ENCODE measurements around the gene MAML2. TPM values are rescaled to one million over a fixed set of nuclear protein-coding genes. Genes with fewer than 3 reads are reported as not detected.

The MAML2 gene
- total RNA-seq, 1 donor from 2014 or later, result 5.2 TPM

- no peak overlapping the region for H3K4me3 ChIP-seq (ENCODE audit: low read length in 3 of 3)
- no peak overlapping the region for H3K27ac ChIP-seq (ENCODE audit: low read depth, low read length)
- H3K27me3 ChIP-seq (ENCODE audit: control insufficient read depth in 3 of 3, insufficient read depth in 3 of 3, low read length in 3 of 3), result no peaks in the 10 kb centered on the region
- no peaks in the 10 kb centered on the region for H3K36me3 ChIP-seq (ENCODE audit: control insufficient read depth in 3 of 3, insufficient read depth in 3 of 3, low read length in 3 of 3)
- H3K9me3 ChIP-seq (ENCODE audit: control insufficient read depth in 3 of 3, low read length in 3 of 3), result no peaks in the 10 kb centered on the region
- no peak overlapping the region for H3K9ac ChIP-seq (ENCODE audit: low read depth in 1 of 3, low read length in 3 of 3)
- peaks cover 4 to 9% (median 6%) of the 10 kb centered on the region in 3 donors for H3K4me1 ChIP-seq (ENCODE audit: control insufficient read depth in 3 of 3, insufficient read depth in 3 of 3, low read length in 3 of 3)
These were observed 307.3 kb downstream of the MAML2 start for GRCh38 chr11:96035740-96036078.

GRCh38 chr11:96035031-96035739 lies 307.8 kb downstream of the MAML2 start:
- Histone ChIP-seq H3K4me3 (ENCODE audit: low read length in 3 of 3) (no peak overlapping the region), H3K27me3 (ENCODE audit: control insufficient read depth in 3 of 3, insufficient read depth in 3 of 3, low read length in 3 of 3) (no peaks in the 10 kb centered on the region), H3K4me1 (ENCODE audit: control insufficient read depth in 3 of 3, insufficient read depth in 3 of 3, low read length in 3 of 3) (peaks cover 4 to 9% (median 6%) of the 10 kb centered on the region in 3 donors), H3K36me3 (ENCODE audit: control insufficient read depth in 3 of 3, insufficient read depth in 3 of 3, low read length in 3 of 3) (no peaks in the 10 kb centered on the region), H3K9me3 (ENCODE audit: control insufficient read depth in 3 of 3, low read length in 3 of 3) (no peaks in the 10 kb centered on the region), H3K27ac (ENCODE audit: low read depth, low read length) (no peak overlapping the region), H3K9ac (ENCODE audit: low read depth in 1 of 3, low read length in 3 of 3) (no peak overlapping the region)

GRCh38 chr11:96033599-96033998 lies 309.4 kb downstream of the MAML2 start:
- H3K27ac ChIP-seq (ENCODE audit: low read depth, low read length), result no peak overlapping the region

GRCh38 chr11:96033095-96033494 lies 309.9 kb downstream of the MAML2 start:
- Histone ChIP-seq H3K36me3 (ENCODE audit: control insufficient read depth in 3 of 3, insufficient read depth in 3 of 3, low read length in 3 of 3) (no peaks in the 10 kb centered on the region), H3K9me3 (ENCODE audit: control insufficient read depth in 3 of 3, low read length in 3 of 3) (no peaks in the 10 kb centered on the region)

More at GRCh38 chr11:96033599-96033998, 309.4 kb downstream of the MAML2 start:
- no peak overlapping the region for H3K4me3 ChIP-seq (ENCODE audit: low read length in 3 of 3)
- no peaks in the 10 kb centered on the region for H3K36me3 ChIP-seq (ENCODE audit: control insufficient read depth in 3 of 3, insufficient read depth in 3 of 3, low read length in 3 of 3)
- H3K9ac ChIP-seq (ENCODE audit: low read depth in 1 of 3, low read length in 3 of 3), result no peak overlapping the region
- no peaks in the 10 kb centered on the region for H3K9me3 ChIP-seq (ENCODE audit: control insufficient read depth in 3 of 3, low read length in 3 of 3)
- H3K27me3 ChIP-seq (ENCODE audit: control insufficient read depth in 3 of 3, insufficient read depth in 3 of 3, low read length in 3 of 3), result no peaks in the 10 kb centered on the region
- H3K4me1 ChIP-seq (ENCODE audit: control insufficient read depth in 3 of 3, insufficient read depth in 3 of 3, low read length in 3 of 3), result peaks cover 4 to 9% (median 6%) of the 10 kb centered on the region in 3 donors

GRCh38 chr11:96028746-96029145 lies 314.2 kb downstream of the MAML2 start:
- Histone ChIP-seq H3K4me3 (ENCODE audit: low read length in 3 of 3) (no peak overlapping the region), H3K9ac (ENCODE audit: low read depth in 1 of 3, low read length in 3 of 3) (no peak overlapping the region), H3K27ac (ENCODE audit: low read depth, low read length) (no peak overlapping the region), H3K4me1 (ENCODE audit: control insufficient read depth in 3 of 3, insufficient read depth in 3 of 3, low read length in 3 of 3) (no peaks in the 10 kb centered on the region), H3K36me3 (ENCODE audit: control insufficient read depth in 3 of 3, insufficient read depth in 3 of 3, low read length in 3 of 3) (no peaks in the 10 kb centered on the region), H3K9me3 (ENCODE audit: control insufficient read depth in 3 of 3, low read length in 3 of 3) (no peaks in the 10 kb centered on the region), H3K27me3 (ENCODE audit: control insufficient read depth in 3 of 3, insufficient read depth in 3 of 3, low read length in 3 of 3) (no peaks in the 10 kb centered on the region)

More at GRCh38 chr11:96033095-96033494, 309.9 kb downstream of the MAML2 start:
- no peak overlapping the region for H3K4me3 ChIP-seq (ENCODE audit: low read length in 3 of 3)
- no peaks in the 10 kb centered on the region for H3K27me3 ChIP-seq (ENCODE audit: control insufficient read depth in 3 of 3, insufficient read depth in 3 of 3, low read length in 3 of 3)
- peaks cover 4 to 9% (median 6%) of the 10 kb centered on the region in 3 donors for H3K4me1 ChIP-seq (ENCODE audit: control insufficient read depth in 3 of 3, insufficient read depth in 3 of 3, low read length in 3 of 3)
- no peak overlapping the region for H3K9ac ChIP-seq (ENCODE audit: low read depth in 1 of 3, low read length in 3 of 3)
- no peak overlapping the region for H3K27ac ChIP-seq (ENCODE audit: low read depth, low read length)

DNA sequence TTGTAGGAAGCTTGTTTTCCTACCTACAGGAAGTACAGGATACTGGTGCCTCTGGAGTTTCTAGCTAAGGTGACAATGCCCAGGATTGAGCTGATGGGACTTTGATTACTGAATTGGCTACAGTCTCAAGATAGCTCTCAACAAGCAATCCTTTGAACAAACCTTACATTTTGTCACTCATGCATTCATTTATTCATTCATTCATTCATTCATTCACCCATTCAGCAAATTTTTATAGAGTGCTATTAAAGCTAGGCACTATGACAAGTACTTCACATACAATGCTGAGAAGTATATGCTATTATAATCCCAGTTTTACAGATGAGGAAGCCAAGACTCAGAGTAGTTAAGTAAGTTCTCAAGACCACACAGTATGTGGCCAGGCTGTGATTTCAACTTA lies 316.0 kb downstream of the MAML2 start:
- Histone ChIP-seq H3K9ac (ENCODE audit: low read depth in 1 of 3, low read length in 3 of 3) (no peak overlapping the region), H3K27me3 (ENCODE audit: control insufficient read depth in 3 of 3, insufficient read depth in 3 of 3, low read length in 3 of 3) (no peaks in the 10 kb centered on the region), H3K27ac (ENCODE audit: low read depth, low read length) (no peak overlapping the region), H3K4me1 (ENCODE audit: control insufficient read depth in 3 of 3, insufficient read depth in 3 of 3, low read length in 3 of 3) (no peaks in the 10 kb centered on the region), H3K36me3 (ENCODE audit: control insufficient read depth in 3 of 3, insufficient read depth in 3 of 3, low read length in 3 of 3) (no peaks in the 10 kb centered on the region), H3K4me3 (ENCODE audit: low read length in 3 of 3) (no peak overlapping the region), H3K9me3 (ENCODE audit: control insufficient read depth in 3 of 3, low read length in 3 of 3) (no peaks in the 10 kb centered on the region)

- H3K27me3 ChIP-seq (ENCODE audit: control insufficient read depth in 3 of 3, insufficient read depth in 3 of 3, low read length in 3 of 3), result no peaks in the 10 kb centered on the region
- no peaks in the 10 kb centered on the region for H3K9me3 ChIP-seq (ENCODE audit: control insufficient read depth in 3 of 3, low read length in 3 of 3)
- no peak overlapping the region for H3K27ac ChIP-seq (ENCODE audit: low read depth, low read length)
- no peaks in the 10 kb centered on the region for H3K4me1 ChIP-seq (ENCODE audit: control insufficient read depth in 3 of 3, insufficient read depth in 3 of 3, low read length in 3 of 3)
- H3K4me3 ChIP-seq (ENCODE audit: low read length in 3 of 3), result no peak overlapping the region
- H3K36me3 ChIP-seq (ENCODE audit: control insufficient read depth in 3 of 3, insufficient read depth in 3 of 3, low read length in 3 of 3), result no peaks in the 10 kb centered on the region
- no peak overlapping the region for H3K9ac ChIP-seq (ENCODE audit: low read depth in 1 of 3, low read length in 3 of 3)
These were observed 316.7 kb downstream of the MAML2 start for GRCh38 chr11:96026310-96026709.

DNA sequence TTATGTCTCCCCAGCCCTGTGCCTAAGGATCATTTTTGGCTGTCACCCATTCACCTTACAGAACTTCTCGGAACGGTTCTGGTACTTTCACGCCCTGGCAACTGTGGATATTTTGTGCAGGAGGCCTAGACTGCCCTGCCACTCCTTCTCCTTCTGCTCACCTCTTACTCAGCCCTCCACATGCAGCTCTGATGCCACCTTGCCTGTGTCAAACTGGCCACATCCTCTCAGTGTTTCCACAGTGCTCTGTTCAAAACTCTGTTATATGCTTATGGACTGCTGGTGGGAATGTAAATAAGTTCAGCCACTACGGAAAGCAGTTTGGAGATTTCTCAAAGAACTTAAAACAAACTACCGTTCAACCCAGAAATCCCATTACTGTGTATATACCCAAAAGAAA lies 318.3 kb downstream of the MAML2 start:
- Histone ChIP-seq H3K9ac (ENCODE audit: low read depth in 1 of 3, low read length in 3 of 3) (no peak overlapping the region), H3K36me3 (ENCODE audit: control insufficient read depth in 3 of 3, insufficient read depth in 3 of 3, low read length in 3 of 3) (no peaks in the 10 kb centered on the region), H3K27me3 (ENCODE audit: control insufficient read depth in 3 of 3, insufficient read depth in 3 of 3, low read length in 3 of 3) (no peaks in the 10 kb centered on the region), H3K4me1 (ENCODE audit: control insufficient read depth in 3 of 3, insufficient read depth in 3 of 3, low read length in 3 of 3) (no peaks in the 10 kb centered on the region), H3K9me3 (ENCODE audit: control insufficient read depth in 3 of 3, low read length in 3 of 3) (no peaks in the 10 kb centered on the region), H3K27ac (ENCODE audit: low read depth, low read length) (no peak overlapping the region), H3K4me3 (ENCODE audit: low read length in 3 of 3) (no peak overlapping the region)

- Histone ChIP-seq H3K27me3 (ENCODE audit: control insufficient read depth in 3 of 3, insufficient read depth in 3 of 3, low read length in 3 of 3) (no peaks in the 10 kb centered on the region), H3K4me3 (ENCODE audit: low read length in 3 of 3) (no peak overlapping the region), H3K9ac (ENCODE audit: low read depth in 1 of 3, low read length in 3 of 3) (no peak overlapping the region), H3K4me1 (ENCODE audit: control insufficient read depth in 3 of 3, insufficient read depth in 3 of 3, low read length in 3 of 3) (no peaks in the 10 kb centered on the region), H3K9me3 (ENCODE audit: control insufficient read depth in 3 of 3, low read length in 3 of 3) (no peaks in the 10 kb centered on the region), H3K36me3 (ENCODE audit: control insufficient read depth in 3 of 3, insufficient read depth in 3 of 3, low read length in 3 of 3) (no peaks in the 10 kb centered on the region), H3K27ac (ENCODE audit: low read depth, low read length) (no peak overlapping the region)
These were observed 319.7 kb downstream of the MAML2 start for GRCh38 chr11:96023275-96023674.

DNA sequence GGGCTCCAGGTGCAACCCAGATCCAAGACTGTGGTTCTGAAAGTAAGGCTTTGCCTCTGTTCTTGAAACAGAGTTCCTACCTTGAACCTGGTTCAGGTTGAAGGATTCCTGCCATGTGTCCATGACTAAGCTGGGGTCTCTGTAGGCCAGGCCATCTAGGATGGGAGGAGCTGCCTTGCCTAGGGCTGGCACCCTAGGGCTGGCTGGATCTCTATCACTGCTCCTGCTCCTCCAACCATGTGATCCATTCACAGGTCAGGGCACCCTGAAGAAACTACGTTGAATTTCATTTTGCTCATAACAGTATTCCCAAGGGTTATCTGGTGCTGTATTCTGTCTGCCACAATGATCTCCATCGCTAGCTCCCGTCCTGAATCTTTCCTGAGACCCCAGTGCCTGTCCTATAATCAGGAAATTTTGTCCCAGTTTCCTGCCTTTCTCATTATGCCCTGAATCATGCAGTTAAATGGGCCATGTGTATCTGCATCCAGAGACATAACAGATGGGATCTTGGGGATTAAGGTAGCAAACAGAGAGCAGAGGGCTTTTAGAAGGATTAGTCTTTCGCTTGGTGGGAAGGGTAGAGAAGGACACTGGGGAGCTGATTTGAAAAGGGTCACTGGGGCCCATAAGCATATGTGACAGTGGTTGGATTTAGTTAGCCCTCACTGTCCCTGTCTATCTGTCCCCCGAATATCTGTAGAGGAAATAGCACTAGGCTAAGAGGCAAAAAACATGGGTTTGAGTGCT lies 320.9 kb downstream of the MAML2 start:
- no peaks in the 10 kb centered on the region for H3K9me3 ChIP-seq (ENCODE audit: control insufficient read depth in 3 of 3, low read length in 3 of 3)
- no peaks in the 10 kb centered on the region for H3K4me1 ChIP-seq (ENCODE audit: control insufficient read depth in 3 of 3, insufficient read depth in 3 of 3, low read length in 3 of 3)
- H3K27me3 ChIP-seq (ENCODE audit: control insufficient read depth in 3 of 3, insufficient read depth in 3 of 3, low read length in 3 of 3), result no peaks in the 10 kb centered on the region
- H3K27ac ChIP-seq (ENCODE audit: low read depth, low read length), result no peak overlapping the region
- no peak overlapping the region for H3K9ac ChIP-seq (ENCODE audit: low read depth in 1 of 3, low read length in 3 of 3)
- H3K4me3 ChIP-seq (ENCODE audit: low read length in 3 of 3), result no peak overlapping the region
- H3K36me3 ChIP-seq (ENCODE audit: control insufficient read depth in 3 of 3, insufficient read depth in 3 of 3, low read length in 3 of 3), result no peaks in the 10 kb centered on the region
